IMR-90 (cell line): Measurements from ENCODE around the gene PTPRN2. TPM values are rescaled to one million over a fixed set of nuclear protein-coding genes. Genes with fewer than 3 reads are reported as not detected.

Source experiments
- ATAC-seq: fragments of 200-7000 bp; cut with Tn5 transposase; 2 replicates; pipeline ENCODE4 v1.9.1; 2020; ENCODE audit warnings: low read depth, mild to moderate bottlenecking, moderate library complexity
- BruUV-seq: library from RNA; stranded (reverse); fragments of 400-500 nt; replicated peaks from 2 replicates; lab custom pipeline; 2021; lab: Mats Ljungman, UMichigan
- CTCF ChIA-PET: fragments of 300-600 bp; formaldehyde crosslinking; extraction: SDS; loops from one replicate; lab custom pipeline; 2021; ENCODE audit warnings: antibody characterized with exemption; lab: Yijun Ruan, JAX
- POLR2A ChIA-PET: fragments of 300-600 bp; sonication (Branson Sonifier 250); formaldehyde crosslinking; loops from one replicate; lab custom pipeline; 2022; ENCODE audit warnings: antibody characterized with exemption; ENCODE audit not compliant: unreplicated experiment; lab: Charles Lee
- DNase-seq: peaks from one replicate; pipeline ENCODE4 v3.0.0; 2013
- H2AFZ ChIP-seq: replicated peaks from 2 replicates; pipeline ENCODE3; 2013; ENCODE audit warnings: low read length, mild to moderate bottlenecking; ENCODE audit not compliant: poor library complexity
- H2AK5ac ChIP-seq: 2 replicates; pipeline ENCODE4 v1.6.1; 2013; ENCODE audit warnings: low read depth, low read length, inconsistent platforms
- H2AK9ac ChIP-seq: replicated peaks from 2 replicates; pipeline ENCODE3; 2013; ENCODE audit warnings: mild to moderate bottlenecking, low read depth, low read length, moderate library complexity; ENCODE audit not compliant: poor library complexity
- H2BK120ac ChIP-seq: 2 replicates; pipeline ENCODE4 v1.6.1; 2013; ENCODE audit warnings: low read depth, low read length, inconsistent platforms
- H2BK15ac ChIP-seq: 3 replicates; pipeline ENCODE4 v1.6.1; 2013; ENCODE audit warnings: low read depth, low read length, inconsistent platforms
- H2BK20ac ChIP-seq: 2 replicates; pipeline ENCODE4 v1.6.1; 2013; ENCODE audit warnings: low read depth, mild to moderate bottlenecking, inconsistent platforms, low read length, moderate library complexity
- H2BK5ac ChIP-seq: 2 replicates; pipeline ENCODE4 v1.6.1; 2013; ENCODE audit warnings: mild to moderate bottlenecking, low read depth, low read length, inconsistent platforms; ENCODE audit not compliant: poor library complexity, severe bottlenecking
- H3K14ac ChIP-seq: replicated peaks from 2 replicates; pipeline ENCODE4 v1.6.1; 2013; ENCODE audit warnings: low read depth, low read length, inconsistent platforms
- H3K18ac ChIP-seq: 2 replicates; pipeline ENCODE4 v1.6.1; 2013; ENCODE audit warnings: low read depth, low read length, control low read depth
- H3K23ac ChIP-seq: 2 replicates; pipeline ENCODE4 v1.6.1; 2013; ENCODE audit warnings: low read depth, low read length, inconsistent platforms
- H3K27ac ChIP-seq: 2 replicates; pipeline ENCODE4 v1.5.1; 2013; ENCODE audit warnings: mild to moderate bottlenecking, control low read depth, low read length; ENCODE audit not compliant: insufficient read depth
- H3K27me3 ChIP-seq: 2 replicates; pipeline ENCODE4 v1.6.1; 2013; ENCODE audit warnings: low read length; ENCODE audit not compliant: control insufficient read depth, insufficient read depth
- H3K36me3 ChIP-seq: 2 replicates; pipeline ENCODE4 v1.6.1; 2013; ENCODE audit warnings: low read length, mixed read lengths; ENCODE audit not compliant: control insufficient read depth, insufficient read depth
- H3K4ac ChIP-seq: 2 replicates; pipeline ENCODE4 v1.6.1; 2013; ENCODE audit warnings: low read depth, low read length, inconsistent platforms
- H3K4me1 ChIP-seq: 2 replicates; pipeline ENCODE4 v1.6.1; 2013; ENCODE audit warnings: low read length, mixed read lengths; ENCODE audit not compliant: control insufficient read depth, insufficient read depth
- H3K4me2 ChIP-seq: 2 replicates; pipeline ENCODE4 v1.6.1; 2013; ENCODE audit warnings: low read depth, mild to moderate bottlenecking, control low read depth, low read length, moderate library complexity
- H3K4me3 ChIP-seq: 2 replicates; pipeline ENCODE4 v1.5.1; 2013; ENCODE audit warnings: low read depth, mild to moderate bottlenecking, control low read depth, low read length, moderate library complexity; ENCODE audit not compliant: insufficient read depth
- H3K56ac ChIP-seq: 2 replicates; pipeline ENCODE4 v1.6.1; 2013; ENCODE audit warnings: low read length, inconsistent platforms; ENCODE audit not compliant: insufficient read depth; ENCODE audit errors: extremely low read depth
- H3K79me1 ChIP-seq, 2 experiments: 2 replicates each; pipeline ENCODE4 v1.6.1; 2013; ENCODE audit warnings: low read length in 2 of 2, inconsistent platforms in 1 of 2, low read depth in 1 of 2
- H3K9ac ChIP-seq: 2 replicates; pipeline ENCODE4 v1.6.1; 2013; ENCODE audit warnings: low read depth, low read length, control low read depth
- H3K9me1 ChIP-seq: 2 replicates; pipeline ENCODE4 v1.6.1; 2013; ENCODE audit warnings: low read length, inconsistent platforms; ENCODE audit not compliant: insufficient read depth
- H3K9me3 ChIP-seq: 2 replicates; pipeline ENCODE4 v1.6.1; 2013; ENCODE audit warnings: low read length; ENCODE audit not compliant: control insufficient read depth, insufficient read depth
- H4K20me1 ChIP-seq: 2 replicates; pipeline ENCODE4 v1.6.1; 2013; ENCODE audit warnings: low read length, inconsistent platforms; ENCODE audit not compliant: insufficient read depth
- H4K5ac ChIP-seq: 2 replicates; pipeline ENCODE4 v1.6.1; 2013; ENCODE audit warnings: mild to moderate bottlenecking, low read depth, low read length, control low read depth
- H4K8ac ChIP-seq, 2 experiments: 2 replicates each; pipeline ENCODE4 v1.6.1; 2013; ENCODE audit warnings: low read depth in 2 of 2, low read length in 2 of 2, control low read depth in 1 of 2, inconsistent platforms in 1 of 2
- H4K91ac ChIP-seq: 2 replicates; pipeline ENCODE4 v1.6.1; 2013; ENCODE audit warnings: low read depth, low read length, inconsistent platforms; ENCODE audit not compliant: insufficient read depth
- BHLHE40 ChIP-seq: fragments of 150-350 bp; IDR thresholded peaks from 2 replicates; pipeline ENCODE4 v1.6.1; 2016; ENCODE audit warnings: mild to moderate bottlenecking, low read depth, low read length
- CEBPB ChIP-seq: IDR thresholded peaks from 2 replicates; pipeline ENCODE4 v1.6.1; 2012; ENCODE audit warnings: low read depth, low read length, improper control_type of control experiment
- CHD1 ChIP-seq: IDR thresholded peaks from 2 replicates; pipeline ENCODE4 v1.6.1; 2012; ENCODE audit warnings: low read depth, low read length, improper control_type of control experiment
- CTCF ChIP-seq: conservative IDR thresholded peaks from 2 replicates; pipeline ENCODE4 v1.5.1; 2012; ENCODE audit warnings: mild to moderate bottlenecking, low read depth, low read length, improper control_type of control experiment
- ELK1 ChIP-seq: fragments of 150-350 bp; IDR thresholded peaks from 2 replicates; pipeline ENCODE4 v1.6.1; 2016; ENCODE audit warnings: low read depth, mild to moderate bottlenecking, low read length, moderate library complexity, borderline replicate concordance
- FOS ChIP-seq: fragments of 150-350 bp; IDR thresholded peaks from 2 replicates; pipeline ENCODE4 v1.6.1; 2016; ENCODE audit warnings: low read depth, low read length
- MAFK ChIP-seq: IDR thresholded peaks from 2 replicates; pipeline ENCODE4 v1.6.1; 2012; ENCODE audit warnings: low read depth, low read length, improper control_type of control experiment
- MAZ ChIP-seq: IDR thresholded peaks from 2 replicates; pipeline ENCODE4 v1.6.1; 2012; ENCODE audit warnings: low read depth, mild to moderate bottlenecking, low read length, improper control_type of control experiment, moderate library complexity, borderline replicate concordance
- MXI1 ChIP-seq: IDR thresholded peaks from 2 replicates; pipeline ENCODE4 v1.6.1; 2012; ENCODE audit warnings: low read depth, mild to moderate bottlenecking, low read length, moderate library complexity, borderline replicate concordance
- NFE2L2 ChIP-seq: fragments of 150-350 bp; IDR thresholded peaks from 2 replicates; pipeline ENCODE4 v1.6.1; 2016; ENCODE audit warnings: low read depth, mild to moderate bottlenecking, low read length
- POLR2A ChIP-seq: IDR thresholded peaks from 2 replicates; pipeline ENCODE4 v1.6.1; 2012; ENCODE audit warnings: mild to moderate bottlenecking, low read depth, low read length
- RAD21 ChIP-seq: IDR thresholded peaks from 2 replicates; pipeline ENCODE4 v1.6.1; 2012; ENCODE audit warnings: low read length, improper control_type of control experiment
- RCOR1 ChIP-seq: IDR thresholded peaks from 2 replicates; pipeline ENCODE4 v1.6.1; 2012; ENCODE audit warnings: mild to moderate bottlenecking, low read length, improper control_type of control experiment; ENCODE audit not compliant: insufficient replicate concordance
- RFX5 ChIP-seq: IDR thresholded peaks from 2 replicates; pipeline ENCODE4 v1.8.0; 2012; ENCODE audit warnings: low read depth, mild to moderate bottlenecking, low read length, moderate library complexity
- SMC3 ChIP-seq: fragments of 150-350 bp; IDR thresholded peaks from 2 replicates; pipeline ENCODE4 v1.6.1; 2016; ENCODE audit warnings: low read depth, mild to moderate bottlenecking, antibody characterized with exemption, low read length, moderate library complexity
- USF2 ChIP-seq: fragments of 150-350 bp; IDR thresholded peaks from 2 replicates; pipeline ENCODE4 v1.6.1; 2017; ENCODE audit warnings: mild to moderate bottlenecking, antibody characterized with exemption, low read length, low read depth
- WGBS, 2 experiments: methylation state at CpG; one replicate each; pipeline versions ENCODE4 v1.1.5 to v1.1.7; 2013; ENCODE audit warnings: missing lambda C conversion rate in 2 of 2; ENCODE audit not compliant: insufficient read length in 1 of 2; ENCODE audit errors: extremely low coverage in 2 of 2; 5-methylcytosine and 5-hydroxymethylcytosine counted together
- dilution Hi-C: fragments of 300-500 bp; cut with HindIII; formaldehyde crosslinking; loops from one replicate; pipeline ENCODE4 v1.14.3; 2018; ENCODE audit warnings: low sequenced_read_pairs; ENCODE audit not compliant: unreplicated experiment
- in situ Hi-C: fragments of 300-500 bp; cut with MboI; formaldehyde crosslinking; loops from 3 replicates; pipeline ENCODE4 v1.14.3; 2019; ENCODE audit warnings: low sequenced_read_pairs, inconsistent platforms, mixed read lengths
- intact Hi-C: fragments of 100-400 bp; cut with micrococcal nuclease; formaldehyde crosslinking; loops from 2 replicates; pipeline ENCODE4 v1.10.0; 2022
- polyA plus RNA-seq, 3 experiments: library from polyadenylated mRNA; depleted of rRNA; stranded (reverse); fragments of >200 nt; gene quantifications; 2 replicates each; pipeline ENCODE4 v1.2.3, GENCODE V29; 2012; ENCODE audit warnings: low replicate concordance in 1 of 3
- total RNA-seq: library from RNA; depleted of rRNA; stranded (reverse); fragments of >200 nt; gene quantifications from 2 replicates; pipeline ENCODE4 v1.2.3, GENCODE V29; 2012

PTPRN2 gene
- total and polyA plus RNA-seq, 2 of the 4 experiments (the other 2 are of a cell fraction): 0.03 TPM; not detected in 1

GRCh38 chr7:157840174-157840913 is 747.3 kb downstream of the PTPRN2 start:
- H2AK5ac ChIP-seq: no peak overlapping the region
- no peaks in the 10 kb centered on the region for H3K36me3 ChIP-seq
- H3K14ac ChIP-seq: no peak overlapping the region
- no peak overlapping the region for H3K4me2 ChIP-seq
- no peaks in the 10 kb centered on the region for H4K20me1 ChIP-seq
- H4K8ac ChIP-seq: no peak overlapping the region
- TF ChIP-seq MAZ (no peak), CTCF (no peak), NFE2L2 (no peak), SMC3 (no peak), CHD1 (no peak), ELK1 (no peak), RFX5 (no peak), POLR2A (no peak), MXI1 (no peak), RCOR1 (no peak), FOS (no peak), MAFK (no peak), CEBPB (no peak), RAD21 (no peak), USF2 (no peak), BHLHE40 (no peak)
- no peak overlapping the region for H2AFZ ChIP-seq
- H2AK9ac ChIP-seq: no peak overlapping the region
- H3K4me3 ChIP-seq: no peak overlapping the region
- intact Hi-C loops: no loop called here
- no peak overlapping the region for H4K5ac ChIP-seq
- H2BK120ac ChIP-seq: no peak overlapping the region
- no peaks in the 10 kb centered on the region for H3K9me1 ChIP-seq
- dilution Hi-C loops: no loop called here
- H3K18ac ChIP-seq: no peak overlapping the region
- no peak overlapping the region for H2BK20ac ChIP-seq
- H3K23ac ChIP-seq: no peak overlapping the region
- H3K79me1 ChIP-seq: no peaks in the 10 kb centered on the region
- no TSS peak for BruUV-seq
- ATAC-seq: no peak
- CTCF ChIA-PET: no interaction called here
- no peaks in the 10 kb centered on the region for H3K27me3 ChIP-seq
- H3K27ac ChIP-seq: no peak overlapping the region
- DNase-seq: no peak
- no peak overlapping the region for H3K4ac ChIP-seq
- H4K91ac ChIP-seq: no peak overlapping the region
- H3K56ac ChIP-seq: no peak overlapping the region
- WGBS, 2 experiments: 85% methylated on average over 22 of the region's 36 CpGs; no CpG with 5 or more reads in 1 of the 2 experiments
- H3K9ac ChIP-seq: no peak overlapping the region
- in situ Hi-C loops: no loop called here
- H2BK5ac ChIP-seq: no peak overlapping the region
- no peaks in the 10 kb centered on the region for H3K4me1 ChIP-seq
- POLR2A ChIA-PET: no interaction called here
- H2BK15ac ChIP-seq: no peak overlapping the region
- peaks cover 56% of the 10 kb centered on the region for H3K9me3 ChIP-seq
